Activated CD4-positive, alpha-beta memory T cell treated with anti-CD3 and anti-CD28 coated beads for 36 hours (primary cell): ENCODE data around the gene MSRB3. TPM values are rescaled to one million over a fixed set of nuclear protein-coding genes. Genes with fewer than 3 reads are reported as not detected.

Experiments used
- CTCF ChIA-PET: fragments of 350-600 bp; sonication (Branson Sonifier 250); formaldehyde crosslinking; loops from one replicate; lab custom pipeline; 2021; ENCODE audit warnings: antibody characterized with exemption, inconsistent platforms; lab: Charles Lee
- POLR2A ChIA-PET: fragments of 350-600 bp; sonication (Branson Sonifier 250); formaldehyde crosslinking; loops from one replicate; lab custom pipeline; 2021; ENCODE audit warnings: antibody characterized with exemption; lab: Charles Lee
- DNase-seq: peaks from one replicate; pipeline ENCODE4 v3.0.0-alpha.2; 2020
- H3K27ac Mint-ChIP-seq: one replicate; pipeline ENCODE4 v1.8.0; 2021; ENCODE audit warnings: mixed read lengths
- H3K27me3 Mint-ChIP-seq: one replicate; pipeline ENCODE4 v1.8.0; 2021; ENCODE audit warnings: mixed read lengths
- H3K36me3 Mint-ChIP-seq: one replicate; pipeline ENCODE4 v1.8.0; 2021; ENCODE audit warnings: mixed read lengths
- H3K4me1 Mint-ChIP-seq: one replicate; pipeline ENCODE4 v1.8.0; 2021; ENCODE audit warnings: low read depth, mixed read lengths
- H3K4me3 Mint-ChIP-seq: one replicate; pipeline ENCODE4 v1.8.0; 2021; ENCODE audit warnings: mild to moderate bottlenecking, mixed read lengths
- H3K9me3 Mint-ChIP-seq: one replicate; pipeline ENCODE4 v1.8.0; 2021; ENCODE audit warnings: mixed read lengths
- intact Hi-C: fragments of 100-400 bp; cut with micrococcal nuclease; formaldehyde crosslinking; loops from one replicate; pipeline ENCODE4 v1.15.1; 2023
- total RNA-seq, 2 experiments: library from RNA; stranded (reverse); gene quantifications; one replicate each; pipeline ENCODE4 v1.2.3, GENCODE V29; 2021

Gene MSRB3
- total RNA-seq, 2 experiments from 2014 or later: not detected

GRCh38 chr12:65419284-65420072 is 141.0 kb downstream of the MSRB3 start:
- Mint-ChIP-seq H3K27ac (no peak overlapping the region), H3K36me3 (no peaks in the 10 kb centered on the region), H3K4me1 (no peaks in the 10 kb centered on the region), H3K9me3 (peaks cover 12% of the 10 kb centered on the region), H3K4me3 (no peak overlapping the region), H3K27me3 (no peaks in the 10 kb centered on the region)
- ChIA-PET POLR2A (no interaction called here), CTCF (no interaction called here)
- intact Hi-C loops: no loop called here
- no peak for DNase-seq

DNA sequence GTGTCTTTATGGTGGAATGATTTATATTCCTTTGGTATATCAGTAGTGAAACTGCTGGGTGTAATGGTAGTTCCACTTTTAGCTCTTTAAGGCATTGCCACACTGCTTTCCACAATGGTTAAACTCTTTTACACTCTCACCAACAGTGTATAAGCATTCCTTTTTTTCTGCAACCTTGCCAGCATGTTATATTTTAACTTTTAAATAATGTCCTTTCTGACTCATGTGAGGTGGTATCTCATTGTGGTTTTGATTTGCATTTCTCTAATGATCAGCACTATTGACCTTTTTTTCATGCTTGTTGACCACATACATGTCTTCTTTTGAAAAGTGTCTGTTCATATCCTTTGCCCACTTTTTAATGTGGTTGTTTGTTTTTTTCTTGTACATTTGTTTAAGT is 142.5 kb downstream of the MSRB3 start:
- H3K4me3 Mint-ChIP-seq: no peak overlapping the region
- H3K36me3 Mint-ChIP-seq: no peaks in the 10 kb centered on the region
- no peaks in the 10 kb centered on the region for H3K27me3 Mint-ChIP-seq
- no peaks in the 10 kb centered on the region for H3K4me1 Mint-ChIP-seq
- POLR2A ChIA-PET: no interaction called here
- CTCF ChIA-PET: no interaction called here
- peaks cover 12% of the 10 kb centered on the region for H3K9me3 Mint-ChIP-seq
- no peak overlapping the region for H3K27ac Mint-ChIP-seq
- DNase-seq: no peak
- intact Hi-C loops: no loop called here

- H3K4me1 Mint-ChIP-seq: no peaks in the 10 kb centered on the region
- H3K36me3 Mint-ChIP-seq: no peaks in the 10 kb centered on the region
- peaks cover 3% of the 10 kb centered on the region for H3K9me3 Mint-ChIP-seq
- ChIA-PET POLR2A (no interaction called here), CTCF (no interaction called here)
- no peaks in the 10 kb centered on the region for H3K27me3 Mint-ChIP-seq
- DNase-seq: no peak
- intact Hi-C loops: no loop called here
- H3K4me3 Mint-ChIP-seq: no peak overlapping the region
- H3K27ac Mint-ChIP-seq: no peak overlapping the region
Observed at GRCh38 chr12:65427646-65428045, 149.2 kb downstream of the MSRB3 start.

GRCh38 chr12:65430006-65430405 is 151.5 kb downstream of the MSRB3 start:
- no peak for DNase-seq
- Mint-ChIP-seq H3K4me3 (no peak overlapping the region), H3K4me1 (no peaks in the 10 kb centered on the region), H3K36me3 (no peaks in the 10 kb centered on the region), H3K9me3 (peaks cover 3% of the 10 kb centered on the region), H3K27me3 (no peaks in the 10 kb centered on the region), H3K27ac (no peak overlapping the region)
- CTCF ChIA-PET: no interaction called here
- POLR2A ChIA-PET: no interaction called here
- intact Hi-C loops: no loop called here

DNA sequence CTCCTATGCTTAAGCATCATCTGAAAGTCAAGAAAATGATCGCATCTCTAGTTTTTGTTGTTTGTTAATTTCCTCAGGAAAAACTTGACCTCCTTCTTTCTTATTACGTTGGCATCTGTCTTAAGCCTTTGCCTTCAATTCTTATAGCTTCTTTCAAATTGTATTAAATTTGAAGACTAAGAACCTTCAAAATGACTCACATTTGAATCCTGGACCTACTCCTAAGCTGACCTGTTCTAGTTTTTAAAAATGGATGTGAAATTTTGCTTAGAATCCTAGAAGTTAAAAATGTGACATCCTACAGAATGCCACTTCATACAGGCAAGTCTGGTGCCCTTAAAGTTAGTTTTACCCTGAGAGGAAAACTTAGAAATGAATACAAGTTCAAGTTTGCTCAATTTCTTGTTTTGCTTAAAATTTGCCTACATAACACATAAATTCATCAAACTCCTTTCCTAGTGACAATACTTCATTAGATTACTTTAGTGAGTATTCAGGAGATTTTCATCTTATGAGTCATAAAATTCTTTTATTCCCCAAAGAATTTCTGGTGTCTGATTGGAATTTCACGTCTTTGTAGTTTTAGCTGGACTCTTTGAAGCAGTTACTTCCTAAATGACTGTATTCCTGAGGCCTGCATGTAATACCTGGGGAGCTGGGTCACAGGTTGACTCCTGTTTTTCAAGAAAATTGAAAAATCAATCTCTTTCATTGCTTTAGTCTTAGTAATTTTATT is 152.3 kb downstream of the MSRB3 start:
- Mint-ChIP-seq H3K27me3 (no peaks in the 10 kb centered on the region), H3K27ac (no peak overlapping the region), H3K4me3 (no peak overlapping the region), H3K4me1 (no peaks in the 10 kb centered on the region), H3K9me3 (peaks cover 3% of the 10 kb centered on the region), H3K36me3 (no peaks in the 10 kb centered on the region)
- no peak for DNase-seq
- intact Hi-C loops: no loop called here
- CTCF ChIA-PET: no interaction called here
- POLR2A ChIA-PET: no interaction called here

GRCh38 chr12:65432114-65432513 is 153.6 kb downstream of the MSRB3 start:
- Mint-ChIP-seq H3K4me3 (no peak overlapping the region), H3K9me3 (no peaks in the 10 kb centered on the region), H3K4me1 (no peaks in the 10 kb centered on the region), H3K36me3 (no peaks in the 10 kb centered on the region), H3K27ac (no peak overlapping the region), H3K27me3 (no peaks in the 10 kb centered on the region)
- intact Hi-C loops: no loop called here
- POLR2A ChIA-PET: no interaction called here
- DNase-seq: no peak
- CTCF ChIA-PET: no interaction called here

- Mint-ChIP-seq H3K4me1 (no peaks in the 10 kb centered on the region), H3K4me3 (no peak overlapping the region), H3K27me3 (no peaks in the 10 kb centered on the region), H3K36me3 (no peaks in the 10 kb centered on the region), H3K27ac (no peak overlapping the region), H3K9me3 (no peaks in the 10 kb centered on the region)
- ChIA-PET CTCF (no interaction called here), POLR2A (no interaction called here)
- intact Hi-C loops: no loop called here
- no peak for DNase-seq
Observed at GRCh38 chr12:65432651-65433050, 154.2 kb downstream of the MSRB3 start.

GRCh38 chr12:65434737-65435136 is 156.3 kb downstream of the MSRB3 start:
- intact Hi-C loops: no loop called here
- Mint-ChIP-seq H3K36me3 (no peaks in the 10 kb centered on the region), H3K9me3 (no peaks in the 10 kb centered on the region), H3K27me3 (peaks cover 4% of the 10 kb centered on the region), H3K4me1 (no peaks in the 10 kb centered on the region), H3K27ac (no peak overlapping the region), H3K4me3 (no peak overlapping the region)
- ChIA-PET CTCF (no interaction called here), POLR2A (no interaction called here)
- no peak for DNase-seq

- Mint-ChIP-seq H3K27me3 (peaks cover 4% of the 10 kb centered on the region), H3K4me3 (no peak overlapping the region), H3K4me1 (no peaks in the 10 kb centered on the region), H3K9me3 (no peaks in the 10 kb centered on the region), H3K27ac (no peak overlapping the region), H3K36me3 (no peaks in the 10 kb centered on the region)
- CTCF ChIA-PET: no interaction called here
- POLR2A ChIA-PET: no interaction called here
- DNase-seq: no peak
- intact Hi-C loops: no loop called here
Observed at GRCh38 chr12:65443038-65443437, 164.6 kb downstream of the MSRB3 start.

GRCh38 chr12:65444996-65445395 is 166.5 kb downstream of the MSRB3 start:
- no peaks in the 10 kb centered on the region for H3K9me3 Mint-ChIP-seq
- intact Hi-C loops: no loop called here

DNA sequence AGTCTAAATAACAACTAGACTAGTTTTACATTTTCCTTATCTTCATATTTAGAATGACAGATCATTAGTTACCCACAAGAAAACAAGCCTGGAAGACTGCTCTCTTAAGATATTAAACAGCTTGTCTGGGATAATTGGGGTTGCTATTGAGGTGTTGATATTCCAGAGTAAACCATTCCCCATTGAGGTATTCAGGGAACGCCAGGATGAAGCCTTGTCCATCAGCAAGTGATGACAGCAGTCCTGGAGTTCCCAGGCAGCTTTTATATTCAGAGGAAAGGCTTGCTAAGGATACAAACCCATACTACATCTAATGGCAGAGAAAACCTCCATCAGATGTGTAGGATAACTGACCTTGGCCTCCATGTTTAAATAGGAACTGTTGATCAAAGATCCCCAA is 168.4 kb downstream of the MSRB3 start:
- ChIA-PET POLR2A (no interaction called here), CTCF (no interaction called here)
- no peaks in the 10 kb centered on the region for H3K9me3 Mint-ChIP-seq
- H3K27ac Mint-ChIP-seq: no peak overlapping the region
- no peak overlapping the region for H3K4me3 Mint-ChIP-seq
- intact Hi-C loops: no loop called here
- no peak for DNase-seq
- H3K36me3 Mint-ChIP-seq: no peaks in the 10 kb centered on the region
- no peaks in the 10 kb centered on the region for H3K27me3 Mint-ChIP-seq
- no peaks in the 10 kb centered on the region for H3K4me1 Mint-ChIP-seq

More at GRCh38 chr12:65444996-65445395, 166.5 kb downstream of the MSRB3 start:
- Mint-ChIP-seq H3K4me1 (no peaks in the 10 kb centered on the region), H3K27ac (no peak overlapping the region), H3K36me3 (no peaks in the 10 kb centered on the region), H3K27me3 (no peaks in the 10 kb centered on the region), H3K4me3 (no peak overlapping the region)
- CTCF ChIA-PET: no interaction called here
- DNase-seq: no peak
- POLR2A ChIA-PET: no interaction called here

DNA sequence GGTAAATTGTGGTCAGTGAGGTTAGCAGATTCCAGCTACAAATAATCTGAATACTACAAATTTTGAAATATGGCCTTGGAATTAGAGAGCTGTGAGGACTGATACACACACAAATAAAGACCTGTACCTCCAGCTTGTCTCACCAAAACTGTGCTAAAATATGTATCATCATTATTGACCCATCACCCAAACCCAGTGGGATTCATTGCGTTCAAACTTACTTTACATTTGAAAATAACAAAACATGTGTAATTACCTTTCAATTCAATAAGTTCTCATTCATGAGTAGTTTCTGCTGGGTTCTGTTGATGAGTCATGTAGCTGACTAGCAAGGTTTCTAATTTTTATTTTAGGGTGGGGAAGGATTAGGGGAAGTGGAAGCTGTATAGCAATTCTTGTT is 170.9 kb downstream of the MSRB3 start:
- no peaks in the 10 kb centered on the region for H3K9me3 Mint-ChIP-seq
- intact Hi-C loops: no loop called here
- no peak for DNase-seq
- POLR2A ChIA-PET: no interaction called here
- H3K4me3 Mint-ChIP-seq: no peak overlapping the region
- no peaks in the 10 kb centered on the region for H3K36me3 Mint-ChIP-seq
- no peak overlapping the region for H3K27ac Mint-ChIP-seq
- CTCF ChIA-PET: no interaction called here
- no peaks in the 10 kb centered on the region for H3K4me1 Mint-ChIP-seq
- H3K27me3 Mint-ChIP-seq: peaks cover 1% of the 10 kb centered on the region

GRCh38 chr12:65450625-65451024 is 172.1 kb downstream of the MSRB3 start:
- Mint-ChIP-seq H3K9me3 (no peaks in the 10 kb centered on the region), H3K36me3 (no peaks in the 10 kb centered on the region), H3K4me1 (no peaks in the 10 kb centered on the region), H3K4me3 (no peak overlapping the region), H3K27ac (no peak overlapping the region), H3K27me3 (peaks cover 1% of the 10 kb centered on the region)
- DNase-seq: no peak
- ChIA-PET POLR2A (no interaction called here), CTCF (no interaction called here)
- intact Hi-C loops: no loop called here
